A673 (cell line): ENCODE results near the gene ANTXRL.

ENCODE experiments used
- EZH2 ChIP-seq: fragments of 200-600 bp; sonication (generic); IDR thresholded peaks from 2 replicates; pipeline ENCODE4 v1.6.1; 2017; ENCODE audit warnings: borderline replicate concordance, low read depth, mild to moderate bottlenecking, mixed read lengths, antibody characterized with exemption, low read length; ENCODE audit not compliant: poor library complexity, severe bottlenecking
- TF ChIP-seq, protein P1 (sequence below): fragments of 300-800, 200-600 bp; sonication (generic); conservative IDR thresholded peaks from 2 replicates; pipeline ENCODE4 v1.5.1; 2017; ENCODE audit warnings: low read depth, mild to moderate bottlenecking, antibody characterized with exemption, low read length, moderate library complexity, mixed read lengths

DNA sequence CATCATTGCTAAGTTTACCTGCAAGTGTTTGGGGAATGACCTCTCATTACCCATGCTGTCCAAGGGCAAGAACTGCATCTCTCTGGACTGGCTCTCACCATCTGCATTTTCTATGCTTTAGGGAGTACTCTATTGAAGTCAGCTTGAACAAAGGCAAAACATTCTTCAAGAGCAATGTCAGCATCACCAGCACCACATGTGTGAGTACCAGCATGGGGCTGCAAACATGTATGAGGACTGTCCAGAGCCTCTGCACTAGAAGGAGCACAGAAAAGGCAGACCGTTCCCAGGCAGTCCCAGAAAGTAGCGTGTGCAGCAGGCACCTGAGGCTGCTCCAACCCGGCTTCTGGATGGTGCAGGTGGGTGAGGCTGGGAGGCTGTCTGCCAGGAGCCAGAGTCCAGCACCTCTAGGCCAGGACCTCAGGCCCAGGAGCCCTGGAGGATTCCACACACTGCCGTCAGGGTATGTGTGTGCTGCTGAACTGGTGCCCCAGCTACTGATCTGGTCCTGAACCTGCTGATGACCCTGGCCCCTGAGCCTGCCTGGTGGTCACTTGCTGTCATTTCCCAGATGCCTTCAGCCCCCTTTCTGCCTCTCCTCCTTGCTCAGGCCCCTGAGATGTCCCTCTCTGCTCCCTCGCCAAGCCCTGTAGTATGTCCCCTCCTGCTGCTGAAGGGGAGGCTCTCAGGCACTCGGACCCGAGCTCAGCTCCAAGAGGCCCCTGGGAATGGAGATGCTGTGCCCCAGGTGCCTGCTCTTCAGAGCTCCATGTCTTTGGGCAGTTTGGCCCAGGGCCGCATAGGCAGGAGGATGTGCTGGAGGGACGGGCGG, 20.7 kb downstream of the ANTXRL start:
- TF ChIP-seq, protein P1, sequence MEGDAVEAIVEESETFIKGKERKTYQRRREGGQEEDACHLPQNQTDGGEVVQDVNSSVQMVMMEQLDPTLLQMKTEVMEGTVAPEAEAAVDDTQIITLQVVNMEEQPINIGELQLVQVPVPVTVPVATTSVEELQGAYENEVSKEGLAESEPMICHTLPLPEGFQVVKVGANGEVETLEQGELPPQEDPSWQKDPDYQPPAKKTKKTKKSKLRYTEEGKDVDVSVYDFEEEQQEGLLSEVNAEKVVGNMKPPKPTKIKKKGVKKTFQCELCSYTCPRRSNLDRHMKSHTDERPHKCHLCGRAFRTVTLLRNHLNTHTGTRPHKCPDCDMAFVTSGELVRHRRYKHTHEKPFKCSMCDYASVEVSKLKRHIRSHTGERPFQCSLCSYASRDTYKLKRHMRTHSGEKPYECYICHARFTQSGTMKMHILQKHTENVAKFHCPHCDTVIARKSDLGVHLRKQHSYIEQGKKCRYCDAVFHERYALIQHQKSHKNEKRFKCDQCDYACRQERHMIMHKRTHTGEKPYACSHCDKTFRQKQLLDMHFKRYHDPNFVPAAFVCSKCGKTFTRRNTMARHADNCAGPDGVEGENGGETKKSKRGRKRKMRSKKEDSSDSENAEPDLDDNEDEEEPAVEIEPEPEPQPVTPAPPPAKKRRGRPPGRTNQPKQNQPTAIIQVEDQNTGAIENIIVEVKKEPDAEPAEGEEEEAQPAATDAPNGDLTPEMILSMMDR, result no peak
- no peak for TF ChIP-seq EZH2
